Neural progenitor cell (in vitro differentiated cells): ENCODE measurements around the gene SMCHD1. TPM values are rescaled to one million over a fixed set of nuclear protein-coding genes. Genes with fewer than 3 reads are reported as not detected.

Source experiments
- DNase-seq: peaks from one replicate; pipeline ENCODE4 v3.0.0-alpha.2; 2016; ENCODE audit warnings: low spot score
- H2AFZ ChIP-seq: fragments of 200-600 bp; sonication (generic); replicated peaks from 2 replicates; pipeline ENCODE4 v1.6.1; 2016; ENCODE audit warnings: antibody characterized with exemption
- H3F3A ChIP-seq: fragments of 200-600 bp; sonication (generic); 2 replicates; pipeline ENCODE4 v1.6.1; 2016; ENCODE audit warnings: antibody characterized with exemption, low read depth
- H3K27ac ChIP-seq: fragments of 200-600 bp; sonication (generic); 2 replicates; pipeline ENCODE4 v1.5.1; 2016; ENCODE audit warnings: mild to moderate bottlenecking
- H3K27me3 ChIP-seq: fragments of 200-600 bp; sonication (generic); 2 replicates; pipeline ENCODE4 v1.6.1; 2016; ENCODE audit warnings: mild to moderate bottlenecking, moderate library complexity
- H3K36me3 ChIP-seq: fragments of 200-600 bp; sonication (generic); 2 replicates; pipeline ENCODE4 v1.5.1; 2016
- H3K4me1 ChIP-seq: fragments of 200-600 bp; sonication (generic); 2 replicates; pipeline ENCODE4 v1.6.1; 2016; ENCODE audit warnings: mixed run types
- H3K4me2 ChIP-seq: fragments of 200-600 bp; sonication (generic); 2 replicates; pipeline ENCODE4 v1.6.1; 2016
- H3K4me3 ChIP-seq: fragments of 200-600 bp; sonication (generic); 2 replicates; pipeline ENCODE4 v1.5.1; 2016
- H3K79me2 ChIP-seq: fragments of 200-600 bp; sonication (generic); 2 replicates; pipeline ENCODE4 v1.6.1; 2016; ENCODE audit warnings: low read depth
- H3K9ac ChIP-seq: fragments of 200-600 bp; sonication (generic); 2 replicates; pipeline ENCODE4 v1.6.1; 2016
- H3K9me3 ChIP-seq: fragments of 200-600 bp; sonication (generic); 2 replicates; pipeline ENCODE4 v1.5.1; 2016; ENCODE audit warnings: low read depth
- H4K20me1 ChIP-seq: fragments of 200-600 bp; sonication (generic); 2 replicates; pipeline ENCODE4 v1.6.1; 2016; ENCODE audit warnings: low read depth
- H3K27ac Mint-ChIP-seq: 3 replicates; pipeline ENCODE4 v1.8.0; 2021; ENCODE audit warnings: mixed read lengths
- H3K27me3 Mint-ChIP-seq: 2 replicates; pipeline ENCODE4 v1.8.0; 2022; ENCODE audit warnings: low read depth, mild to moderate bottlenecking, inconsistent platforms, moderate library complexity, mixed read lengths; ENCODE audit not compliant: insufficient read depth
- H3K36me3 Mint-ChIP-seq: 3 replicates; pipeline ENCODE4 v1.8.0; 2021; ENCODE audit warnings: mixed read lengths
- H3K4me1 Mint-ChIP-seq: 3 replicates; pipeline ENCODE4 v1.8.0; 2021; ENCODE audit warnings: mixed read lengths
- H3K4me3 Mint-ChIP-seq: 3 replicates; pipeline ENCODE4 v1.8.0; 2021; ENCODE audit warnings: mild to moderate bottlenecking, moderate library complexity, mixed read lengths
- H3K9me3 Mint-ChIP-seq: 3 replicates; pipeline ENCODE4 v1.8.0; 2020; ENCODE audit warnings: mixed read lengths
- EZH2 ChIP-seq: fragments of 200-600 bp; sonication (generic); IDR thresholded peaks from 2 replicates; pipeline ENCODE4 v1.6.1; 2017; ENCODE audit warnings: antibody characterized with exemption, mild to moderate bottlenecking, moderate library complexity
- EZH2phosphoT487 ChIP-seq: fragments of 200-600 bp; sonication (generic); IDR thresholded peaks from 2 replicates; pipeline ENCODE4 v1.6.1; 2017; ENCODE audit warnings: antibody characterized with exemption
- total RNA-seq: library from RNA; depleted of rRNA; stranded (reverse); fragments of >200 nt; gene quantifications from 2 replicates; pipeline ENCODE4 v1.2.3, GENCODE V29; 2015; ENCODE audit warnings: low replicate concordance
- TF ChIP-seq, protein P1 (sequence below): fragments of 200-600 bp; sonication (generic); IDR thresholded peaks from 2 replicates; pipeline ENCODE4 v1.5.1; 2017; ENCODE audit warnings: antibody characterized with exemption, mild to moderate bottlenecking

Gene SMCHD1
- total RNA-seq, 1 donor from 2014 or later = 127 TPM

DNA sequence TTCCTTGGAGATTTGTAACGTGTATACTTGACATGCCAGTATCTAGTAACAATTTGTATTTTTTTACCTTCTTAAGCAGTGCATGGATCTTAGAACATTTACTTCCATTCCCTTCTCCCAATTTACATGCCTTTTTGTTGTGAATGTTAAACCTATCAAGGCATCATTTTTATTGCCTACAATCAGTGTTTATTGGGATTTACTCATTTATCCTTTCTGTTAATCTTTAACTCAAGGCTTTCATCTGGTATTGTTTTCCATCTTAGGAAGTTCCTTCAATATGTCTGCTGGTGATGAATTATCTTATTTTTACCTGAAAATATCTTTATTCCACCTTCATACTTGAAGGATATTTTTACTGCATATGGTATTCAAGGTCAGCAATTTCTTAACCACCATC lies 102.8 kb downstream of the SMCHD1 start:
- Histone ChIP-seq H3F3A (no peaks in the 10 kb centered on the region), H4K20me1 (no peaks in the 10 kb centered on the region), H3K4me2 (no peak overlapping the region), H2AFZ (no peak overlapping the region), H3K36me3 (peaks cover 19% of the 10 kb centered on the region), H3K4me3 (no peak overlapping the region), H3K4me1 (no peaks in the 10 kb centered on the region), H3K9ac (no peak overlapping the region), H3K79me2 (no peaks in the 10 kb centered on the region), H3K27ac (no peak overlapping the region), H3K27me3 (no peaks in the 10 kb centered on the region), H3K9me3 (no peaks in the 10 kb centered on the region)
- H3K27ac Mint-ChIP-seq = no peak overlapping the region
- H3K27me3 Mint-ChIP-seq = no peaks in the 10 kb centered on the region
- H3K9me3 Mint-ChIP-seq = no peaks in the 10 kb centered on the region
- no peak for DNase-seq
- TF ChIP-seq EZH2 (no peak), EZH2phosphoT487 (no peak)
- TF ChIP-seq, protein P1, sequence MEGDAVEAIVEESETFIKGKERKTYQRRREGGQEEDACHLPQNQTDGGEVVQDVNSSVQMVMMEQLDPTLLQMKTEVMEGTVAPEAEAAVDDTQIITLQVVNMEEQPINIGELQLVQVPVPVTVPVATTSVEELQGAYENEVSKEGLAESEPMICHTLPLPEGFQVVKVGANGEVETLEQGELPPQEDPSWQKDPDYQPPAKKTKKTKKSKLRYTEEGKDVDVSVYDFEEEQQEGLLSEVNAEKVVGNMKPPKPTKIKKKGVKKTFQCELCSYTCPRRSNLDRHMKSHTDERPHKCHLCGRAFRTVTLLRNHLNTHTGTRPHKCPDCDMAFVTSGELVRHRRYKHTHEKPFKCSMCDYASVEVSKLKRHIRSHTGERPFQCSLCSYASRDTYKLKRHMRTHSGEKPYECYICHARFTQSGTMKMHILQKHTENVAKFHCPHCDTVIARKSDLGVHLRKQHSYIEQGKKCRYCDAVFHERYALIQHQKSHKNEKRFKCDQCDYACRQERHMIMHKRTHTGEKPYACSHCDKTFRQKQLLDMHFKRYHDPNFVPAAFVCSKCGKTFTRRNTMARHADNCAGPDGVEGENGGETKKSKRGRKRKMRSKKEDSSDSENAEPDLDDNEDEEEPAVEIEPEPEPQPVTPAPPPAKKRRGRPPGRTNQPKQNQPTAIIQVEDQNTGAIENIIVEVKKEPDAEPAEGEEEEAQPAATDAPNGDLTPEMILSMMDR = no peak
- H3K4me1 Mint-ChIP-seq = no peaks in the 10 kb centered on the region
- H3K36me3 Mint-ChIP-seq = peaks cover 17% of the 10 kb centered on the region
- H3K4me3 Mint-ChIP-seq = no peak overlapping the region

DNA sequence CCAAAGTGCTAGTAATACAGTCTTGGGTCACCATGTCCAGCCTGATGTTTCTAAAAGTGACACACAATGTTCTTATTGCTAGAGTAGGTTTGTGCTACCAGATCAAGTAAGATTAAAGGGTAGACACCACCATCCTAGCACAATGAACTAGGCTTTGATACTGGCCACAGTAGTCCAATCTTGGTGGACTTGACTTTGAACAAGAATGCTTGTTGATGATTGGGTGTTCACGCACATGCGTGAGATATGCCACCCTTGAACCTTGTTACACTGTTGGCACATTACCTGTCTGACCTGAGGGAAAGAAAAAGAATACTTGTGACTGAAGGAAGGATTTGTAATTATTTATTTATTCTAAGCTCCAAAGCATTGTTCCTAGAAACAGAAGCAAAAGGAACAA lies 119.1 kb downstream of the SMCHD1 start:
- no peaks in the 10 kb centered on the region for H3K79me2 ChIP-seq
- Mint-ChIP-seq H3K27me3 (no peaks in the 10 kb centered on the region), H3K4me1 (no peaks in the 10 kb centered on the region), H3K9me3 (no peaks in the 10 kb centered on the region), H3K4me3 (no peak overlapping the region), H3K36me3 (peaks cover 24% of the 10 kb centered on the region), H3K27ac (no peak overlapping the region)
- TF ChIP-seq EZH2 (no peak), EZH2phosphoT487 (no peak)
- TF ChIP-seq, protein P1 = no peak
- H4K20me1 ChIP-seq = peaks cover 4% of the 10 kb centered on the region
- no peak overlapping the region for H3K4me3 ChIP-seq
- H3K27ac ChIP-seq = no peak overlapping the region
- no peak overlapping the region for H3K9ac ChIP-seq
- H3F3A ChIP-seq = no peaks in the 10 kb centered on the region
- no peak overlapping the region for H3K4me2 ChIP-seq
- H3K9me3 ChIP-seq = no peaks in the 10 kb centered on the region
- H3K27me3 ChIP-seq = no peaks in the 10 kb centered on the region
- DNase-seq = no peak
- H3K4me1 ChIP-seq = peaks cover 6% of the 10 kb centered on the region
- H2AFZ ChIP-seq = no peak overlapping the region
- peaks cover 34% of the 10 kb centered on the region for H3K36me3 ChIP-seq

DNA sequence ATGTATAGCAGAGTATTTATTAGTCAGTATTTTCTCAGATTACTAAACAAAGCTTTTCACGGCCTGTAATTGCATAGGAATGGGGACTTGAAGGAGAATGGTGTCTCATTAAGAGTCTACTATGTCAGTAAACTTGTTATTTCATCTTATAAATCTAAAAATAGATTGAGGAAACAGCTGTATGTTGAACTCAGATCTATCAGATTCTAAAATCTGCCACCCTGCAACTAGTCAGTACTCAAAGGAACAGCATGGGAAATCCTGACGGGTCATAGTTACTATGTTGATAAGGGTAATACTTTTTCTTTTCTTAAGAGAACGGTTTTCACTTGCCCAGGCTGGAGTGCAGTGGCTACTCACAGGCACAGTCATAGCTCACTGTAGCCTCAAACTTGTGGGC lies 121.1 kb downstream of the SMCHD1 start:
- no peak overlapping the region for H3K27ac ChIP-seq
- Mint-ChIP-seq H3K9me3 (no peaks in the 10 kb centered on the region), H3K4me1 (no peaks in the 10 kb centered on the region), H3K4me3 (no peak overlapping the region), H3K36me3 (peaks cover 19% of the 10 kb centered on the region), H3K27me3 (no peaks in the 10 kb centered on the region), H3K27ac (no peak overlapping the region)
- no peak overlapping the region for H2AFZ ChIP-seq
- TF ChIP-seq EZH2 = no peak
- TF ChIP-seq EZH2phosphoT487 = no peak
- TF ChIP-seq, protein P1 = no peak
- H3K9ac ChIP-seq = no peak overlapping the region
- no peak overlapping the region for H3K4me2 ChIP-seq
- H3K9me3 ChIP-seq = no peaks in the 10 kb centered on the region
- no peaks in the 10 kb centered on the region for H3F3A ChIP-seq
- H3K79me2 ChIP-seq = no peaks in the 10 kb centered on the region
- H4K20me1 ChIP-seq = peaks cover 4% of the 10 kb centered on the region
- H3K36me3 ChIP-seq = peaks cover 20% of the 10 kb centered on the region
- no peak for DNase-seq
- H3K4me1 ChIP-seq = peaks cover 6% of the 10 kb centered on the region
- no peak overlapping the region for H3K4me3 ChIP-seq
- H3K27me3 ChIP-seq = no peaks in the 10 kb centered on the region
